ENCODE results near the gene RNF8. TPM values are rescaled to one million over a fixed set of nuclear protein-coding genes. Genes with fewer than 3 reads are reported as not detected.

Gene RNF8
- total and polyA plus RNA-seq, 10 of the 15 experiments (the other 5 are each of a cell fraction or from before 2014, with no cell fraction given), result 7.8 to 30.2 (median 23.3) TPM

GRCh38 chr6:37366910-37367309, 13.1 kb downstream of the RNF8 start (continued):
- TF ChIP-seq ATF2 (IDR thresholded peaks at IDR 0.05; ENCODE audit: low read length) (no peak), MXI1 (IDR thresholded peaks at IDR 0.05; ENCODE audit: low read depth, low read length) (no peak)

GRCh38 chr6:37368961-37369320, 15.2 kb downstream of the RNF8 start:
- no TSS peak for BruUV-seq (replicated peaks)
- ATAC-seq (no peak), FAIRE-seq (no peak), DNase-seq (ENCODE audit: low read depth, low spot score) (no peak)
- Histone ChIP-seq H3K27ac (ENCODE audit: control insufficient read depth, insufficient read depth) (no peak overlapping the region), H3K79me2 (ENCODE audit: control insufficient read depth, insufficient read depth, low read length) (no peaks in the 10 kb centered on the region), H3K9ac (ENCODE audit: control insufficient read depth, insufficient read depth, low read length) (no peak overlapping the region), H3K9me3 (replicated peaks; ENCODE audit: control insufficient read depth, insufficient read depth, low read length) (no peaks in the 10 kb centered on the region), H3K36me3 (ENCODE audit: control insufficient read depth in 2 of 2, insufficient read depth in 2 of 2, low read length in 1 of 2) (peaks cover 7 to 33% of the 10 kb centered on the region in 2 experiments), H2AFZ (ENCODE audit: control insufficient read depth, low read depth, low read length) (no peak overlapping the region), H4K20me1 (ENCODE audit: control insufficient read depth, insufficient read depth) (peaks cover 3% of the 10 kb centered on the region; the same call in 1 of the 2 replicates), H3K4me1 (ENCODE audit: control insufficient read depth, insufficient read depth, low read length) (peaks cover 14% of the 10 kb centered on the region), H3K27me3 (replicated peaks in 1 of 2; ENCODE audit: control insufficient read depth in 2 of 2, insufficient read depth in 2 of 2, low read length in 1 of 2) (no peaks in the 10 kb centered on the region), H3K4me3 (no peak overlapping the region), H3K4me2 (ENCODE audit: control insufficient read depth, insufficient read depth) (no peak overlapping the region)
- ChIA-PET SMC1A (ENCODE audit: uncharacterized antibody, unreplicated experiment) (no interaction called here), POLR2A (interaction anchor here (0.6 kb wide), 1 partner anchor 15 kb away, joined by 4 read pairs; the partner anchor contains the start of gene RNF8), RAD21 (ENCODE audit: unreplicated experiment) (no interaction called here), CTCF (interaction anchor here (0.9 kb wide), 1 partner anchor 255 kb away, joined by 3 read pairs; no protein-coding TSS in a partner anchor)
- intact Hi-C loops (cut with micrococcal nuclease; ENCODE audit: unreplicated experiment) (no loop called here), in situ Hi-C loops (cut with MboI) (no loop called here)
- 95% methylated on average over 1 of the region's 1 CpG for WGBS (ENCODE audit: insufficient coverage, insufficient replicate concordance, low lambda C conversion rate, missing lambda C conversion rate)
- TF ChIP-seq CREB1 (IDR thresholded peaks at IDR 0.05; ENCODE audit: low read depth) (no peak), DPF2 (IDR thresholded peaks at IDR 0.05) (no peak), HCFC1 (IDR thresholded peaks at IDR 0.05; ENCODE audit: low read length) (no peak), ZBTB33 (IDR thresholded peaks at IDR 0.05) (no peak), ATF2 (IDR thresholded peaks at IDR 0.05; ENCODE audit: low read length) (no peak), KLF5 (IDR thresholded peaks at IDR 0.05; ENCODE audit: partially characterized antibody) (no peak), GATAD2B (conservative IDR thresholded peaks at IDR 0.05; ENCODE audit: low read depth) (no peak), RAD51 (IDR thresholded peaks at IDR 0.05) (no peak), SREBF2 (IDR thresholded peaks at IDR 0.05; ENCODE audit: low read length) (no peak)

All from GM12878 (cell line).